Cardiac atrium fibroblast (primary cell): ENCODE data around the gene ATG7. TPM values are rescaled to one million over a fixed set of nuclear protein-coding genes. Genes with fewer than 3 reads are reported as not detected.

Experiments used
- total RNA-seq: library from RNA; depleted of rRNA; stranded (reverse); fragments of >200 nt; gene quantifications from 2 replicates; pipeline ENCODE4 v1.2.3, GENCODE V29; 2015

ATG7 gene, protein sequence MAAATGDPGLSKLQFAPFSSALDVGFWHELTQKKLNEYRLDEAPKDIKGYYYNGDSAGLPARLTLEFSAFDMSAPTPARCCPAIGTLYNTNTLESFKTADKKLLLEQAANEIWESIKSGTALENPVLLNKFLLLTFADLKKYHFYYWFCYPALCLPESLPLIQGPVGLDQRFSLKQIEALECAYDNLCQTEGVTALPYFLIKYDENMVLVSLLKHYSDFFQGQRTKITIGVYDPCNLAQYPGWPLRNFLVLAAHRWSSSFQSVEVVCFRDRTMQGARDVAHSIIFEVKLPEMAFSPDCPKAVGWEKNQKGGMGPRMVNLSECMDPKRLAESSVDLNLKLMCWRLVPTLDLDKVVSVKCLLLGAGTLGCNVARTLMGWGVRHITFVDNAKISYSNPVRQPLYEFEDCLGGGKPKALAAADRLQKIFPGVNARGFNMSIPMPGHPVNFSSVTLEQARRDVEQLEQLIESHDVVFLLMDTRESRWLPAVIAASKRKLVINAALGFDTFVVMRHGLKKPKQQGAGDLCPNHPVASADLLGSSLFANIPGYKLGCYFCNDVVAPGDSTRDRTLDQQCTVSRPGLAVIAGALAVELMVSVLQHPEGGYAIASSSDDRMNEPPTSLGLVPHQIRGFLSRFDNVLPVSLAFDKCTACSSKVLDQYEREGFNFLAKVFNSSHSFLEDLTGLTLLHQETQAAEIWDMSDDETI
- total RNA-seq, result 34.5 and 37.4 TPM in 2 replicates

DNA sequence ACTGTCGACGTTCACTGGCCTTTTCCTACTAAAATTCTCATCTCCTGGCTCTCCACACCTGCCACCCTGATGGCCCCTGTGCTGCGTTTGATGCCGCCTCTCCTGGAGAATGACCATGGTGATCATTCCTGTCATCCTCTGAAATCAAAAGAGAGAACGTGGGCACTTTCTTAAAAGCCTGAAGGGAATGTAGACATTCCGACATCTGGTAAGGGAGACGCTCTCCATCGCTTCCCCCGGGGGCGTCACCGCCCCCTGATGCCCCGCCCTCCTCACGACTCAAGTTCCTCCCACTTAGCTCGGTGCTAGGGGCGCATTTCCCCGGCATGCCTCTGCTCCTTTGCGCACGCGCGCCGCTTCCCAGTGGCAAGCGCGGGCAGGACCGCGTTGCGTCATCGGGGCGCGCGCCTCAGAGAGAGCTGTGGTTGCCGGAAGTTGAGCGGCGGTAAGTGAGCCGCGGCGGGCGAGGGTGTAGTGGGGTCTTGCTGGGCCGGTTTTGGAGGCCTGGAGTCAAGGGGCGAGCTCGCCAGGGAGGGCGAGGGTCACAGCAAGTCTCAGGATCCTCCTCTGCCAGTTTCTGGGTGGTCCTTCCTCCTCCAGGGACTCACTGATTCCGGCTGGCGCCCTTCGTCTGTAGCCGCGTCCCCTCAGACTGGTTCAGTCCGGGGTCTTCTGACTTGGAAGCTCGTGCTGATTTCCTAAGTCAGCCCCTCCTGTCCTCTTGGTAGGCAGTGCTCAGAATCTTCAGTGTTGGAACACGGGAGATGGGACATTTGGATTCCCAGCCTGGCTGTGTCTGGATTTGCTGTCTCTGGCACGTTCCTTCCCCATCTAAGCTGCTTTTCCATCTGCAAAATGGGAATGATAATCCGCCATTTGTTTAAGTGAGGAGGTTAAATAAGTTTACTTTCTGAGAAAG is at the start of gene ATG7:
Gene ATG7, plus strand, starts transcription at position 412 of the 919 bp plus-strand sequence. CDS start 26,299 bp downstream, outside the sequence.

Other genes with a start within 250 kb of the ATG7 start
- gene HRH1, start 117.9 kb upstream of the ATG7 start, total RNA-seq, result 4.9 and 8.6 TPM in 2 replicates